ENCODE results near the gene SMTNL1.

DNA sequence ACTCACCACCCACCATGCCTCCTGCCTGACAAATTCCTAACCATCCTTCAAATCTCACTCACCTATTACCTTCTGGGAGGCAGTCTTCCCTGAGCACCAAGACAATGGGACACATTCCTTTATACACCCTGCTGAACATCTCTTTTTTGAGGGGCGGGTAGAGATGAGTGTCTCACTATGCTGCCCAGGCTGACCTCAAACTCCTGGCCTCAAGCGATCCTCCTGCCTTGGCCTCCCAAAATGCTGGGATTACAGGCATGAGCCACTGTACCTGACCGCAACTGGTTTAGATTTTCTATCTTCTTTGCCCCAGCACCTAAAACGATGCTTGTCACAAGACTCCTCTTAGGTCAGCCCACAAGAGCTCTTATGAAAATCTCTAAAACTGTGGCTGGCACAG is 14.0 kb upstream of the SMTNL1 start:
- TF ChIP-seq, protein P1, sequence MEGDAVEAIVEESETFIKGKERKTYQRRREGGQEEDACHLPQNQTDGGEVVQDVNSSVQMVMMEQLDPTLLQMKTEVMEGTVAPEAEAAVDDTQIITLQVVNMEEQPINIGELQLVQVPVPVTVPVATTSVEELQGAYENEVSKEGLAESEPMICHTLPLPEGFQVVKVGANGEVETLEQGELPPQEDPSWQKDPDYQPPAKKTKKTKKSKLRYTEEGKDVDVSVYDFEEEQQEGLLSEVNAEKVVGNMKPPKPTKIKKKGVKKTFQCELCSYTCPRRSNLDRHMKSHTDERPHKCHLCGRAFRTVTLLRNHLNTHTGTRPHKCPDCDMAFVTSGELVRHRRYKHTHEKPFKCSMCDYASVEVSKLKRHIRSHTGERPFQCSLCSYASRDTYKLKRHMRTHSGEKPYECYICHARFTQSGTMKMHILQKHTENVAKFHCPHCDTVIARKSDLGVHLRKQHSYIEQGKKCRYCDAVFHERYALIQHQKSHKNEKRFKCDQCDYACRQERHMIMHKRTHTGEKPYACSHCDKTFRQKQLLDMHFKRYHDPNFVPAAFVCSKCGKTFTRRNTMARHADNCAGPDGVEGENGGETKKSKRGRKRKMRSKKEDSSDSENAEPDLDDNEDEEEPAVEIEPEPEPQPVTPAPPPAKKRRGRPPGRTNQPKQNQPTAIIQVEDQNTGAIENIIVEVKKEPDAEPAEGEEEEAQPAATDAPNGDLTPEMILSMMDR (IDR thresholded peaks at IDR 0.05), result no peak
- TF ChIP-seq POLR2A (IDR thresholded peaks at IDR 0.05), result no peak

Data from right lobe of liver (tissue), 4 donors.